H1 (cell line): ENCODE measurements around the gene ETFB. TPM values are rescaled to one million over a fixed set of nuclear protein-coding genes. Genes with fewer than 3 reads are reported as not detected.

Experiments used
- CTCF ChIA-PET: fragments of 300-600 bp; sonication (Branson Sonifier 250); formaldehyde crosslinking; loops from one replicate; lab custom pipeline; 2021; ENCODE audit not compliant: partially characterized antibody; lab: Charles Lee
- POLR2A ChIA-PET: fragments of 300-600 bp; sonication (Branson Sonifier 250); formaldehyde crosslinking; loops from one replicate; lab custom pipeline; 2021; ENCODE audit warnings: inconsistent platforms; ENCODE audit not compliant: partially characterized antibody; lab: Charles Lee
- DNase-seq, 2 experiments: peaks; one replicate each; pipeline versions ENCODE4 v3.0.0 to v3.0.0-alpha.2; 2010 to 2022; ENCODE audit warnings: low spot score in 2 of 2, low read depth in 1 of 2, mixed read lengths in 1 of 2
- FAIRE-seq: peaks from 2 replicates; lab custom pipeline; 2011; peaks lifted over from hg19 to GRCh38; lab: Jason Lieb, UNC
- H2AFZ ChIP-seq: 2 replicates; pipeline ENCODE4 v1.8.1; 2012; ENCODE audit warnings: low read length, inconsistent platforms
- H2AK5ac ChIP-seq: 2 replicates; pipeline ENCODE4 v1.6.1; 2013; ENCODE audit warnings: low read depth, low read length
- H2BK120ac ChIP-seq: replicated peaks from 2 replicates; pipeline ENCODE3; 2013; ENCODE audit warnings: low read depth, low read length, inconsistent platforms
- H2BK12ac ChIP-seq: 2 replicates; pipeline ENCODE4 v1.6.1; 2013; ENCODE audit warnings: low read depth, low read length
- H2BK15ac ChIP-seq: 2 replicates; pipeline ENCODE4 v1.6.1; 2013; ENCODE audit warnings: low read length
- H2BK20ac ChIP-seq: 2 replicates; pipeline ENCODE4 v1.6.1; 2013; ENCODE audit warnings: low read length
- H2BK5ac ChIP-seq: 2 replicates; pipeline ENCODE4 v1.6.1; 2013; ENCODE audit warnings: low read depth, low read length
- H3K14ac ChIP-seq: 2 replicates; pipeline ENCODE4 v1.6.1; 2013; ENCODE audit warnings: inconsistent platforms; ENCODE audit not compliant: insufficient read length
- H3K18ac ChIP-seq: 2 replicates; pipeline ENCODE4 v1.6.1; 2013; ENCODE audit warnings: low read length; ENCODE audit errors: extremely low read depth
- H3K23ac ChIP-seq: 2 replicates; pipeline ENCODE4 v1.6.1; 2013; ENCODE audit warnings: inconsistent platforms; ENCODE audit not compliant: insufficient read length
- H3K23me2 ChIP-seq: 2 replicates; pipeline ENCODE4 v1.6.1; 2013; ENCODE audit warnings: low read depth, low read length
- H3K27ac ChIP-seq: 2 replicates; pipeline ENCODE4 v1.6.1; 2011; ENCODE audit warnings: low read depth, low read length, inconsistent platforms
- H3K27me3 ChIP-seq, 4 experiments: replicated peaks in 1 of 4; 1 replicate in 1 of 4; 2 replicates in 3 of 4; pipeline versions ENCODE4 v1.6.1 to v1.8.1; 2011 to 2013; ENCODE audit warnings: low read length in 3 of 4, mild to moderate bottlenecking in 3 of 4, inconsistent platforms in 2 of 4, mixed read lengths in 2 of 4, moderate library complexity in 1 of 4; ENCODE audit not compliant: control insufficient read depth in 3 of 4, insufficient read depth in 3 of 4; ENCODE audit errors: extremely low read depth in 1 of 4
- H3K36me3 ChIP-seq, 4 experiments: 2 replicates each; pipeline versions ENCODE4 v1.6.1 to v1.8.1; 2011 to 2013; ENCODE audit warnings: mild to moderate bottlenecking in 4 of 4, low read length in 3 of 4, moderate library complexity in 2 of 4, control low read depth in 1 of 4, inconsistent platforms in 1 of 4; ENCODE audit not compliant: insufficient read depth in 4 of 4, control insufficient read depth in 2 of 4
- H3K4ac ChIP-seq: replicated peaks from 2 replicates; pipeline ENCODE3; 2013; ENCODE audit warnings: low read length, low read depth, mixed read lengths, inconsistent platforms; ENCODE audit not compliant: insufficient read length
- H3K4me1 ChIP-seq, 4 experiments: replicated peaks in 1 of 4; 1 replicate in 1 of 4; 2 replicates in 3 of 4; pipeline versions ENCODE4 v1.6.1 to v1.8.1; 2011 to 2013; ENCODE audit warnings: low read length in 3 of 4, inconsistent platforms in 2 of 4, mixed read lengths in 1 of 4; ENCODE audit not compliant: insufficient read depth in 4 of 4, control insufficient read depth in 3 of 4
- H3K4me2 ChIP-seq, 2 experiments: 2 replicates each; pipeline versions ENCODE4 v1.6.1 to v1.8.1; 2011 to 2013; ENCODE audit warnings: low read depth in 2 of 2, low read length in 2 of 2, control low read depth in 1 of 2, inconsistent platforms in 1 of 2, mild to moderate bottlenecking in 1 of 2; ENCODE audit not compliant: insufficient read depth in 1 of 2
- H3K4me3 ChIP-seq, 4 experiments: fragments of 200-600, 300-600 bp in 1 of 4; sonication (generic), shearing (Covaris generic), sonication (Bioruptor Twin) in 1 of 4; 2 replicates each; pipeline versions ENCODE4 v1.5.1 to v1.8.1; 2011 to 2016; ENCODE audit warnings: low read length in 4 of 4, low read depth in 3 of 4, control low read depth in 2 of 4, inconsistent platforms in 2 of 4, mild to moderate bottlenecking in 2 of 4, mixed read lengths in 1 of 4, moderate library complexity in 1 of 4; ENCODE audit not compliant: insufficient read depth in 2 of 4; ENCODE audit errors: extremely low read depth in 1 of 4
- H3K56ac ChIP-seq: replicated peaks from 2 replicates; pipeline ENCODE3; 2013; ENCODE audit warnings: low read depth, mild to moderate bottlenecking, mixed read lengths, low read length, inconsistent platforms; ENCODE audit not compliant: insufficient read length
- H3K79me1 ChIP-seq: 2 replicates; pipeline ENCODE4 v1.6.1; 2013; ENCODE audit warnings: low read depth, low read length, control low read depth
- H3K79me2 ChIP-seq, 2 experiments: 2 replicates each; pipeline versions ENCODE4 v1.6.1 to v1.8.1; 2012 to 2013; ENCODE audit warnings: low read length in 2 of 2, mild to moderate bottlenecking in 2 of 2, inconsistent platforms in 1 of 2; ENCODE audit not compliant: insufficient read depth in 2 of 2, control insufficient read depth in 1 of 2
- H3K9ac ChIP-seq, 4 experiments: replicated peaks in 1 of 4; 1 replicate in 1 of 4; 2 replicates in 3 of 4; pipeline versions ENCODE4 v1.6.1 to v1.8.1; 2011 to 2013; ENCODE audit warnings: low read depth in 3 of 4, low read length in 3 of 4, control low read depth in 2 of 4, mild to moderate bottlenecking in 2 of 4, moderate library complexity in 2 of 4, inconsistent platforms in 1 of 4; ENCODE audit errors: extremely low read depth in 1 of 4
- H3K9me3 ChIP-seq, 2 experiments: 2 replicates each; pipeline versions ENCODE4 v1.6.1 to v1.8.1; 2012 to 2013; ENCODE audit warnings: mild to moderate bottlenecking in 2 of 2, moderate library complexity in 2 of 2, control low read depth in 1 of 2, inconsistent platforms in 1 of 2, low read depth in 1 of 2, low read length in 1 of 2, mixed read lengths in 1 of 2; ENCODE audit not compliant: insufficient read depth in 2 of 2
- H4K20me1 ChIP-seq, 2 experiments: replicated peaks in 1 of 2; 2 replicates each; pipeline versions ENCODE3 to v1.8.1; 2011 to 2013; ENCODE audit warnings: inconsistent platforms in 2 of 2, low read length in 2 of 2, mild to moderate bottlenecking in 1 of 2; ENCODE audit not compliant: insufficient read depth in 2 of 2, control insufficient read depth in 1 of 2
- H4K5ac ChIP-seq: 2 replicates; pipeline ENCODE4 v1.6.1; 2013; ENCODE audit warnings: low read length, low read depth, mixed read lengths, inconsistent platforms; ENCODE audit not compliant: insufficient read length
- H4K8ac ChIP-seq: 2 replicates; pipeline ENCODE4 v1.8.0; 2013; ENCODE audit warnings: mild to moderate bottlenecking, moderate library complexity, low read length, inconsistent platforms; ENCODE audit not compliant: insufficient read depth; ENCODE audit errors: extremely low read depth
- H4K91ac ChIP-seq: replicated peaks from 2 replicates; pipeline ENCODE3; 2013; ENCODE audit warnings: low read length, mixed read lengths, inconsistent platforms; ENCODE audit not compliant: insufficient read length
- CBX8 ChIP-seq: fragments of 300-800, 300-1000 bp; sonication (generic); IDR thresholded peaks from 2 replicates; pipeline ENCODE4 v1.7.1; 2016; ENCODE audit warnings: low read depth, low read length, borderline replicate concordance
- CREB1 ChIP-seq: IDR thresholded peaks from 2 replicates; pipeline ENCODE4 v1.6.1; 2012; ENCODE audit warnings: inconsistent platforms
- MAFK ChIP-seq: IDR thresholded peaks from 2 replicates; pipeline ENCODE4 v1.6.1; 2012; ENCODE audit warnings: low read depth, mild to moderate bottlenecking, improper control_type of control experiment, low read length
- RAD21 ChIP-seq, 2 experiments: IDR thresholded peaks in 1 of 2; conservative IDR thresholded peaks in 1 of 2; 2 replicates each; pipeline ENCODE4 v1.6.1; 2011; ENCODE audit warnings: low read depth in 2 of 2, low read length in 2 of 2, improper control_type of control experiment in 1 of 2, inconsistent platforms in 1 of 2, mild to moderate bottlenecking in 1 of 2, moderate library complexity in 1 of 2
- RBBP5 ChIP-seq: IDR thresholded peaks from 2 replicates; pipeline ENCODE4 v1.7.1; 2012; ENCODE audit warnings: low read depth, mild to moderate bottlenecking, inconsistent platforms, low read length, moderate library complexity, borderline replicate concordance
- RXRA ChIP-seq: IDR thresholded peaks from 2 replicates; pipeline ENCODE4 v1.6.1; 2011; ENCODE audit warnings: low read depth, mild to moderate bottlenecking, low read length, moderate library complexity; ENCODE audit not compliant: insufficient read depth
- SP4 ChIP-seq: IDR thresholded peaks from 2 replicates; pipeline ENCODE4 v1.6.1; 2012; ENCODE audit warnings: low read length, inconsistent platforms
- YY1 ChIP-seq: IDR thresholded peaks from 2 replicates; pipeline ENCODE4 v1.6.1; 2011; ENCODE audit warnings: low read depth, mild to moderate bottlenecking, low read length
- WGBS, 2 experiments: shearing (Covaris generic) in 1 of 2; methylation state at CpG; one replicate each; pipeline versions ENCODE4 v1.1.6 to v1.1.7; 2013 to 2015; ENCODE audit warnings: low lambda C conversion rate in 2 of 2, mixed read lengths in 2 of 2, inconsistent platforms in 1 of 2, low coverage in 1 of 2, missing lambda C conversion rate in 1 of 2; ENCODE audit not compliant: insufficient replicate concordance in 2 of 2, insufficient coverage in 1 of 2, insufficient read length in 1 of 2; ENCODE audit errors: extremely low coverage in 1 of 2, missing lambda C conversion rate in 1 of 2; 5-methylcytosine and 5-hydroxymethylcytosine counted together
- polyA plus RNA-seq, 7 experiments: library from polyadenylated mRNA; depleted of rRNA in 3 of 7; stranded (reverse) in 5 of 7; unstranded in 2 of 7; fragments of >200 nt in 5 of 7; fragments of 200-250 nt in 2 of 7; gene quantifications; 1 replicate in 5 of 7; 2 replicates in 1 of 7; 4 replicates in 1 of 7; pipeline versions ENCODE4 v1.2.1 to v1.2.3, GENCODE V29; 2011 to 2013; ENCODE audit warnings: missing spikeins in 2 of 7, mixed read lengths in 2 of 7
- total RNA-seq: library from RNA; stranded (reverse); fragmentation: NEBNext Ultra II Directional; extraction: Animal tissue kit (Norgen Biotek cat#: 25700); gene quantifications from 2 replicates; pipeline ENCODE4 v1.2.1, GENCODE V29; 2021
- TF ChIP-seq, protein P1 (sequence below), 3 experiments: IDR thresholded peaks; 1 replicate in 2 of 3; 2 replicates in 1 of 3; pipeline versions ENCODE4 v1.5.1 to v1.6.1; 2011; ENCODE audit warnings: low read length in 3 of 3, mild to moderate bottlenecking in 3 of 3, inconsistent platforms in 2 of 3, low read depth in 1 of 3, moderate library complexity in 1 of 3; ENCODE audit not compliant: insufficient read depth in 1 of 3; ENCODE audit errors: control extremely low read depth in 1 of 3

ETFB gene
- total and polyA plus RNA-seq, 2 of the 8 experiments (the other 6 are each of a cell fraction or from before 2014, with no cell fraction given) = 40.0 to 66.5 TPM

DNA sequence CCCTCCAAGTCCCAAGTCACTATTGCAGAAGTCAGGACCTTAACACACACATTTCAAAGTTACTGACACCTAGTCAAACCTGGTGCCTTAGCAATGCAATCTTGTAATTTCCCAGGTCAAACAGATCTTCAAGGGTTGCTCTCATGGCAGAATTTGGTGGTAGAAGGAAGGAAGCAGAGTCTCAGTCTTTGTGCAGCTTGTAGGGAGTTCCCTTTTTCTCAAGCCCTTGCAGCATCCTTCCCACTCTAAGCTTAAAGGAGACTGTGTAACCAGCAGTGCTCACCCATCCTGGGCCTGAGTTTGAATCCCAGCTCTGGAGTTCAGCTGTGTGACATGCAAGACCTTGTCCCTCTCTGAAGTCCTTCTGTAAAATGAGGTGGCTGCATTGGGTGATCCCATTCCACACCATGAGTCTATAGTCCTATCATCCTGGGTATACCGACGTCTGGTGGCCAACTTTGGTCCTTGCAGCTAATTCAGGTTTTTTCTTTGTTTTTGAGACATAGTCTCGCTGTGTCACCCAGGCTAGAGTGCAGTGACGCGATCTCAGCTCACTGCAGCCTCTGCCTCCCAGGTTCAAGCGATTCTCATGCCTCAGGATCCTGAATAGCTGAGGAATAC, 41.4 kb upstream of the ETFB start:
- Histone ChIP-seq H2BK120ac (no peak overlapping the region), H3K27ac (no peak overlapping the region), H3K9ac (no peak overlapping the region), H3K14ac (no peak overlapping the region), H3K36me3 (peaks cover 0 to 7% (median 2%) of the 10 kb centered on the region in 4 experiments; a peak in 2 of 8 replicates), H3K9me3 (peaks cover 9 to 18% of the 10 kb centered on the region in 2 experiments; a peak in 3 of 4 replicates), H3K23me2 (peaks cover 2% of the 10 kb centered on the region; the same call in 1 of the 2 replicates), H4K5ac (no peak overlapping the region), H3K18ac (no peak overlapping the region; the same call in 1 of the 2 replicates), H2AK5ac (no peak overlapping the region), H4K91ac (no peak overlapping the region), H2BK12ac (no peak overlapping the region), H2BK15ac (no peak overlapping the region), H3K23ac (no peak overlapping the region), H3K4me1 (peaks cover 0 to 13% (median 4%) of the 10 kb centered on the region in 4 experiments; a peak in 6 of 7 replicates), H3K4ac (no peak overlapping the region), H3K4me3 (no peak overlapping the region), H2AFZ (no peak overlapping the region), H2BK20ac (no peak overlapping the region), H4K8ac (no peak overlapping the region), H3K27me3 (no peaks in the 10 kb centered on the region), H3K4me2 (no peak overlapping the region), H2BK5ac (0 out of 2 replicates have a peak overlapping the region, but pooled peaks have one; percentile 32), H4K20me1 (no peaks in the 10 kb centered on the region), H3K56ac (no peak overlapping the region), H3K79me1 (no peaks in the 10 kb centered on the region), H3K79me2 (no peaks in the 10 kb centered on the region)
- WGBS, 2 experiments = 56% methylated on average over 6 of the region's 6 CpGs; no CpG with 5 or more reads in 1 of the 2 experiments
- DNase-seq (no peak), FAIRE-seq (no peak)
- ChIA-PET CTCF (interaction anchor here (0.6 to 7.5 kb wide), 21 partner anchors 11 to 576 kb away, joined by 3 to 74 read pairs (median 4); partner anchors contain the start of genes CLDND2, SIGLEC10 and VSIG10L), POLR2A (interaction anchor here (1.0 to 2.1 kb wide), 3 partner anchors 10 to 42 kb away, joined by 3 to 9 read pairs (median 4); partner anchors contain the start of genes ETFB and SIGLEC10)
- TF ChIP-seq CBX8 = no peak
- TF ChIP-seq, protein P1, sequence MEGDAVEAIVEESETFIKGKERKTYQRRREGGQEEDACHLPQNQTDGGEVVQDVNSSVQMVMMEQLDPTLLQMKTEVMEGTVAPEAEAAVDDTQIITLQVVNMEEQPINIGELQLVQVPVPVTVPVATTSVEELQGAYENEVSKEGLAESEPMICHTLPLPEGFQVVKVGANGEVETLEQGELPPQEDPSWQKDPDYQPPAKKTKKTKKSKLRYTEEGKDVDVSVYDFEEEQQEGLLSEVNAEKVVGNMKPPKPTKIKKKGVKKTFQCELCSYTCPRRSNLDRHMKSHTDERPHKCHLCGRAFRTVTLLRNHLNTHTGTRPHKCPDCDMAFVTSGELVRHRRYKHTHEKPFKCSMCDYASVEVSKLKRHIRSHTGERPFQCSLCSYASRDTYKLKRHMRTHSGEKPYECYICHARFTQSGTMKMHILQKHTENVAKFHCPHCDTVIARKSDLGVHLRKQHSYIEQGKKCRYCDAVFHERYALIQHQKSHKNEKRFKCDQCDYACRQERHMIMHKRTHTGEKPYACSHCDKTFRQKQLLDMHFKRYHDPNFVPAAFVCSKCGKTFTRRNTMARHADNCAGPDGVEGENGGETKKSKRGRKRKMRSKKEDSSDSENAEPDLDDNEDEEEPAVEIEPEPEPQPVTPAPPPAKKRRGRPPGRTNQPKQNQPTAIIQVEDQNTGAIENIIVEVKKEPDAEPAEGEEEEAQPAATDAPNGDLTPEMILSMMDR (IDR thresholded peaks at IDR 0.05; ENCODE audit: control extremely low read depth in 1 of 3, insufficient read depth in 1 of 3, low read depth in 1 of 3, low read length in 3 of 3) = peak; percentile 7 to 77 (median 64)
- peak; percentile 54 to 69 for TF ChIP-seq RAD21 (IDR thresholded peaks at IDR 0.05 in 1 of 2, conservative IDR thresholded peaks at IDR 0.05 in 1 of 2; ENCODE audit: low read depth in 2 of 2, low read length in 2 of 2)
- TF ChIP-seq RXRA = no peak
- TF ChIP-seq CREB1 = no peak
- TF ChIP-seq SP4 = no peak
- TF ChIP-seq YY1 = no peak
- TF ChIP-seq RBBP5 = no peak
- TF ChIP-seq MAFK = no peak
